ENCODE measurements around the gene BEND5. TPM values are rescaled to one million over a fixed set of nuclear protein-coding genes. Genes with fewer than 3 reads are reported as not detected.

The BEND5 gene
- polyA plus RNA-seq, 2 donors: 0.71 to 1.4 TPM

DNA sequence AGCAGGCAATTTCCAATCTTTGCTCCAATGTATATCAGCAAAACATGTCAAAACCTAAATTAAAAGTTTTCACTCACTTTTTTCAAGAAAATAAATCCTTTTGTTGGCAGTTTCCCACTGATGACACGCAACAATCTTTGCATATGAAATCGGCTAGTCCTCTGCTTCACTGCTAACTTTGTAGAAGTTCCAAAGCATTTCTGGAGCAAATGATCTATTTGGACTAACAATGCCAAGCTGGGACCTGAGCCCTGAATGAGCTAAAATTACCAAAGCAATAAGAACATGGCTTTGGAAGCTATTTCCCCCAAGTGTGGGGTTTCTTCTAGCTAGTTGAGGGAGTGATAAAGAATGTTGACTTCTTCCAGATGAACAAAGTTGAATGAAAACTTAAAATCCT, 5.1 kb downstream of the BEND5 start:
- Histone ChIP-seq H3K36me3 (ENCODE audit: control insufficient read depth in 2 of 2, insufficient read depth in 2 of 2, low read length in 1 of 2) (no peaks in the 10 kb centered on the region), H3K27me3 (ENCODE audit: control insufficient read depth in 1 of 2, insufficient read depth in 2 of 2, low read length in 2 of 2) (no peaks in the 10 kb centered on the region), H3K4me1 (ENCODE audit: control insufficient read depth in 2 of 2, insufficient read depth in 2 of 2, low read length in 1 of 2) (no peaks in the 10 kb centered on the region), H3K9me3 (ENCODE audit: control insufficient read depth in 2 of 2, insufficient read depth in 1 of 2, low read depth in 1 of 2, low read length in 1 of 2) (no peaks in the 10 kb centered on the region), H3K4me3 (ENCODE audit: low read depth in 1 of 2, low read length in 2 of 2) (no peak overlapping the region), H3K27ac (ENCODE audit: low read depth in 2 of 2, low read length in 1 of 2) (no peak overlapping the region)
- WGBS, 2 donors: 61 to 67% methylated on average over 2 of the region's 2 CpGs

DNA sequence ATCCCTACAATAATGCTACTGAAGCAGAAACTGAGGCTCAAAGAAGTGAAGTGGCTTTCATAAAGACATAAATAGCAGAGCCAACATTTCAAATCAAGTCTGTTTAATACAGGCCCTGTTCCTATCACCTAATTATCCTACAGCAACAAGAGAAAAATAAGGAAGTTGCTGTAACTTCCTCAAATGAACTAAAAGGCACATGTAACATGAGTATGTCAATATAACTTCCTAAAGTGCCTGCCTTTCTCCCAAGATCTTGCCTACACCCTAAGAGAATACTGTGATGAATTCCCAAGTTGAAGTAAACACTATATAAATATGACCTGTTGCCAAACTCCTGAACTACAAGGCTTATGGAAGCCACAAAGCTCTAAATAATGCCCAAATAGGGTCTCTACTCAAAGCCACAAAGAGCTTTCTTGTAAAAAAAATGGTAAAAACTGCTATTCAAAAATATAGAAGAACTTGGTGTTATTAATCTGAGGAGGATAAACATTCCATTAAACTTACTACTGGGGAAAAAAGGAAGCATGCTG, 8.6 kb downstream of the BEND5 start:
- Histone ChIP-seq H3K27me3 (ENCODE audit: control insufficient read depth in 1 of 2, insufficient read depth in 2 of 2, low read length in 2 of 2) (no peaks in the 10 kb centered on the region), H3K27ac (ENCODE audit: low read depth in 2 of 2, low read length in 1 of 2) (no peak overlapping the region), H3K9me3 (ENCODE audit: control insufficient read depth in 2 of 2, insufficient read depth in 1 of 2, low read depth in 1 of 2, low read length in 1 of 2) (no peaks in the 10 kb centered on the region)

GRCh38 chr1:48765335-48765734, 11.4 kb downstream of the BEND5 start:
- WGBS, 2 donors: 94 to 100% methylated on average over 1 of the region's 1 CpG
- H3K27ac ChIP-seq (ENCODE audit: low read depth in 2 of 2, low read length in 1 of 2): no peak overlapping the region
- H3K27me3 ChIP-seq (ENCODE audit: control insufficient read depth in 1 of 2, insufficient read depth in 2 of 2, low read length in 2 of 2): no peaks in the 10 kb centered on the region
- H3K36me3 ChIP-seq (ENCODE audit: control insufficient read depth in 2 of 2, insufficient read depth in 2 of 2, low read length in 1 of 2): no peaks in the 10 kb centered on the region
- H3K4me3 ChIP-seq (ENCODE audit: low read depth in 1 of 2, low read length in 2 of 2): no peak overlapping the region
- H3K9me3 ChIP-seq (ENCODE audit: control insufficient read depth in 2 of 2, insufficient read depth in 1 of 2, low read depth in 1 of 2, low read length in 1 of 2): no peaks in the 10 kb centered on the region
- H3K4me1 ChIP-seq (ENCODE audit: control insufficient read depth in 2 of 2, insufficient read depth in 2 of 2, low read length in 1 of 2): no peaks in the 10 kb centered on the region

More for the DNA sequence above, 8.6 kb downstream of the BEND5 start:
- Histone ChIP-seq H3K4me3 (ENCODE audit: low read depth in 1 of 2, low read length in 2 of 2) (no peak overlapping the region), H3K4me1 (ENCODE audit: control insufficient read depth in 2 of 2, insufficient read depth in 2 of 2, low read length in 1 of 2) (no peaks in the 10 kb centered on the region), H3K36me3 (ENCODE audit: control insufficient read depth in 2 of 2, insufficient read depth in 2 of 2, low read length in 1 of 2) (no peaks in the 10 kb centered on the region)

- Histone ChIP-seq H3K9me3 (ENCODE audit: control insufficient read depth in 2 of 2, insufficient read depth in 1 of 2, low read depth in 1 of 2, low read length in 1 of 2) (no peaks in the 10 kb centered on the region), H3K27ac (ENCODE audit: low read depth in 2 of 2, low read length in 1 of 2) (no peak overlapping the region), H3K4me1 (ENCODE audit: control insufficient read depth in 2 of 2, insufficient read depth in 2 of 2, low read length in 1 of 2) (peaks cover 0 to 3% of the 10 kb centered on the region in 2 donors), H3K36me3 (ENCODE audit: control insufficient read depth in 2 of 2, insufficient read depth in 2 of 2, low read length in 1 of 2) (peaks cover 0 to 2% of the 10 kb centered on the region in 2 donors), H3K27me3 (ENCODE audit: control insufficient read depth in 1 of 2, insufficient read depth in 2 of 2, low read length in 2 of 2) (no peaks in the 10 kb centered on the region), H3K4me3 (ENCODE audit: low read depth in 1 of 2, low read length in 2 of 2) (no peak overlapping the region)
- 77 to 87% methylated on average over 7 of the region's 7 CpGs for WGBS, 2 donors
Observed at GRCh38 chr1:48761986-48762385, 14.7 kb downstream of the BEND5 start.

DNA sequence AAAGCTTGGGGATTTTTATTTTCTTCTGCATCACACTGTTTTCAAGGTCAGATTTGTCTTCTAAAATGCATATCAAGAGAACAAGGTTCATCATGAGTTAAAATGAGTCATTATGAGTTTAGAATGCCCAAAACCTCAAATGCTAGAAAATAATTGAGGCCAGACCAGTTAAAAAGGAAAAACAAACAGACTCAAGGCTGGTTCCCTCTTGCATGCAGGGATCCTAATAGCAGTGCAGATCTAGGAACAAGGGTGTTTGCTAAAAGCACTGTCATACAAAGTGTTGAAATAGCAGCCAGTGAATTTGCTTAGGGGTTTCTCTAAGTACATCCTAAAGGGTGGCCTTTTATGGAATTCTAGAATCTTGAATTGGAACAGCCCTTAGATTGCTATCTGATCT, 15.3 kb downstream of the BEND5 start:
- Histone ChIP-seq H3K4me1 (ENCODE audit: control insufficient read depth in 2 of 2, insufficient read depth in 2 of 2, low read length in 1 of 2) (peaks cover 0 to 3% of the 10 kb centered on the region in 2 donors), H3K4me3 (ENCODE audit: low read depth in 1 of 2, low read length in 2 of 2) (no peak overlapping the region), H3K27ac (ENCODE audit: low read depth in 2 of 2, low read length in 1 of 2) (no peak overlapping the region), H3K36me3 (ENCODE audit: control insufficient read depth in 2 of 2, insufficient read depth in 2 of 2, low read length in 1 of 2) (peaks cover 0 to 2% of the 10 kb centered on the region in 2 donors), H3K27me3 (ENCODE audit: control insufficient read depth in 1 of 2, insufficient read depth in 2 of 2, low read length in 2 of 2) (no peaks in the 10 kb centered on the region), H3K9me3 (ENCODE audit: control insufficient read depth in 2 of 2, insufficient read depth in 1 of 2, low read depth in 1 of 2, low read length in 1 of 2) (no peaks in the 10 kb centered on the region)

GRCh38 chr1:48760857-48761256, 15.8 kb downstream of the BEND5 start:
- peaks cover 0 to 2% of the 10 kb centered on the region in 2 donors for H3K36me3 ChIP-seq (ENCODE audit: control insufficient read depth in 2 of 2, insufficient read depth in 2 of 2, low read length in 1 of 2)
- no peaks in the 10 kb centered on the region for H3K9me3 ChIP-seq (ENCODE audit: control insufficient read depth in 2 of 2, insufficient read depth in 1 of 2, low read depth in 1 of 2, low read length in 1 of 2)
- no peaks in the 10 kb centered on the region for H3K27me3 ChIP-seq (ENCODE audit: control insufficient read depth in 1 of 2, insufficient read depth in 2 of 2, low read length in 2 of 2)
- 77 to 83% methylated on average over 7 of the region's 7 CpGs for WGBS, 2 donors
- no peak overlapping the region for H3K4me3 ChIP-seq (ENCODE audit: low read depth in 1 of 2, low read length in 2 of 2)
- H3K4me1 ChIP-seq (ENCODE audit: control insufficient read depth in 2 of 2, insufficient read depth in 2 of 2, low read length in 1 of 2): peaks cover 0 to 3% of the 10 kb centered on the region in 2 donors
- H3K27ac ChIP-seq (ENCODE audit: low read depth in 2 of 2, low read length in 1 of 2): no peak overlapping the region

DNA sequence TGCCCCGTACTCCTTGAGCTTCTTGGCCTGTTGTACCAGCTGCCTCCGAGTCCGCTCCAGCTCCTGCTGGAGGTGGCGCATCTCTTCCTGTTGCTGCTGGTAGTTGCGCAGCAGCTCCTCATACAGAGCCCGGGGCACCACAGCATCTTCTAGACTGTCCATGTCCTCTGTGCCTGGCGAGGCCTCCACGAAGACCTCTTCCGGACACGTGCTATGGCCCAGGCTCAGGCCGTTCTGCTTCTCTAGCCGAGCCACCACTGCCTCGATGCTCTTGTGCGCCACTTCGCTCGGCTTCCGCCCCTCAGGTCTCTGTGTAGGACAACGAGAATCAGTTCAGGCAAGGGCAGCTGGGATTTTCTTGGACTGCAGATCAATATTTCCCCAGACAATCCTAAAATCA, 17.7 kb downstream of the BEND5 start:
- Histone ChIP-seq H3K27ac (ENCODE audit: low read depth in 2 of 2, low read length in 1 of 2) (no peak overlapping the region), H3K27me3 (ENCODE audit: control insufficient read depth in 1 of 2, insufficient read depth in 2 of 2, low read length in 2 of 2) (no peaks in the 10 kb centered on the region), H3K4me1 (ENCODE audit: control insufficient read depth in 2 of 2, insufficient read depth in 2 of 2, low read length in 1 of 2) (peaks cover 0 to 3% of the 10 kb centered on the region in 2 donors), H3K36me3 (ENCODE audit: control insufficient read depth in 2 of 2, insufficient read depth in 2 of 2, low read length in 1 of 2) (peaks cover 0 to 2% of the 10 kb centered on the region in 2 donors), H3K9me3 (ENCODE audit: control insufficient read depth in 2 of 2, insufficient read depth in 1 of 2, low read depth in 1 of 2, low read length in 1 of 2) (no peaks in the 10 kb centered on the region), H3K4me3 (ENCODE audit: low read depth in 1 of 2, low read length in 2 of 2) (no peak overlapping the region)
- WGBS, 2 donors: 95 to 96% methylated on average over 18 of the region's 18 CpGs

GRCh38 chr1:48757363-48757762, 19.3 kb downstream of the BEND5 start:
- Histone ChIP-seq H3K4me1 (ENCODE audit: control insufficient read depth in 2 of 2, insufficient read depth in 2 of 2, low read length in 1 of 2) (peaks cover 0 to 3% of the 10 kb centered on the region in 2 donors), H3K9me3 (ENCODE audit: control insufficient read depth in 2 of 2, insufficient read depth in 1 of 2, low read depth in 1 of 2, low read length in 1 of 2) (no peaks in the 10 kb centered on the region), H3K27ac (ENCODE audit: low read depth in 2 of 2, low read length in 1 of 2) (no peak overlapping the region), H3K36me3 (ENCODE audit: control insufficient read depth in 2 of 2, insufficient read depth in 2 of 2, low read length in 1 of 2) (peaks cover 0 to 2% of the 10 kb centered on the region in 2 donors), H3K4me3 (ENCODE audit: low read depth in 1 of 2, low read length in 2 of 2) (no peak overlapping the region), H3K27me3 (ENCODE audit: control insufficient read depth in 1 of 2, insufficient read depth in 2 of 2, low read length in 2 of 2) (no peaks in the 10 kb centered on the region)
- WGBS, 2 donors: 94 to 95% methylated on average over 2 of the region's 2 CpGs

GRCh38 chr1:48756683-48757316, 19.9 kb downstream of the BEND5 start:
- 97 to 100% methylated on average over 1 of the region's 1 CpG for WGBS, 2 donors
- no peaks in the 10 kb centered on the region for H3K27me3 ChIP-seq (ENCODE audit: control insufficient read depth in 1 of 2, insufficient read depth in 2 of 2, low read length in 2 of 2)
- H3K4me1 ChIP-seq (ENCODE audit: control insufficient read depth in 2 of 2, insufficient read depth in 2 of 2, low read length in 1 of 2): peaks cover 0 to 3% of the 10 kb centered on the region in 2 donors
- peaks cover 0 to 2% of the 10 kb centered on the region in 2 donors for H3K36me3 ChIP-seq (ENCODE audit: control insufficient read depth in 2 of 2, insufficient read depth in 2 of 2, low read length in 1 of 2)
- H3K4me3 ChIP-seq (ENCODE audit: low read depth in 1 of 2, low read length in 2 of 2): no peak overlapping the region
- H3K9me3 ChIP-seq (ENCODE audit: control insufficient read depth in 2 of 2, insufficient read depth in 1 of 2, low read depth in 1 of 2, low read length in 1 of 2): no peaks in the 10 kb centered on the region
- H3K27ac ChIP-seq (ENCODE audit: low read depth in 2 of 2, low read length in 1 of 2): no peak overlapping the region

- Histone ChIP-seq H3K9me3 (ENCODE audit: control insufficient read depth in 2 of 2, insufficient read depth in 1 of 2, low read depth in 1 of 2, low read length in 1 of 2) (no peaks in the 10 kb centered on the region), H3K4me1 (ENCODE audit: control insufficient read depth in 2 of 2, insufficient read depth in 2 of 2, low read length in 1 of 2) (no peaks in the 10 kb centered on the region), H3K36me3 (ENCODE audit: control insufficient read depth in 2 of 2, insufficient read depth in 2 of 2, low read length in 1 of 2) (no peaks in the 10 kb centered on the region), H3K27ac (ENCODE audit: low read depth in 2 of 2, low read length in 1 of 2) (no peak overlapping the region), H3K27me3 (ENCODE audit: control insufficient read depth in 1 of 2, insufficient read depth in 2 of 2, low read length in 2 of 2) (no peaks in the 10 kb centered on the region), H3K4me3 (ENCODE audit: low read depth in 1 of 2, low read length in 2 of 2) (no peak overlapping the region)
- WGBS, 2 donors: 53 to 67% methylated on average over 1 of the region's 1 CpG
Observed at GRCh38 chr1:48753293-48753692, 23.4 kb downstream of the BEND5 start.
